ENCODE results near the gene OSBP2. TPM values are rescaled to one million over a fixed set of nuclear protein-coding genes. Genes with fewer than 3 reads are reported as not detected.

OSBP2 gene
- total RNA-seq, 1 experiment from 2014 or later = 7.1 TPM

DNA sequence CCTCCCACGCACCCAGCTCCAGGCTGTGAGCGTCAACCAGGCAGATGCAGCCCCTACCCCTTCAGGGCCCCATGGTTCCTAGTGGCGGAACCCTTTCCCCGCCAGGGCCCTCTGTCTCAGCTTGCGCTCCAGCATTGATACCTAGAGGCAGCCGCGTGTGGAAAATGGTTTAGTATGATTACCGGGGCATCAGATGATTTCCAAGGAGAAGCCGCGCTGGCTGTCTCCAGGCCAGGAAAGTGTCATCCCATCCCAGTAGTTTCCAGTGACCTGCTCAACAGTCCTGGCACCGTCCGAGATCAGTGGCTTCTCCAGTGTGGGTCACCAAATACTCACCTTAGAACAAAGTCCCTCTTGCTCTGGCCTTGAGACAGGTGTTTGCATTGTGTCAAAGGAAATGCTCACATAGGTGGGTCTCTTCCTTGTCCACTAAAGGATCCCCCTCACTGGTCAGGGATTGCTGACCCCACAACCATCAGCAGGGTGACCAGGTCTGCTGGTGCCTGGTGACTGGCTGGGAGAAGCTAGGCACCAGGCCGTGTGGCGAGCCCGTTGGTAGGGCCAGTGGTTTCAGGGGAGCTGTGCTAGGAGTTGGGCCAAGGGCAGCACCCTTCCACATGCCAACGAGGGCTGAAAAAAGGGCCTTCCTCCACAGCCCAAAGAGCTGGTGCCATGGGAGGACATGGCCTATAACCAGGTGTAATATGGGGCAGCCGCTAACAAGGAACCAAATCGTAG, 164.5 kb downstream of the OSBP2 start:
- Histone ChIP-seq H3K79me2 (ENCODE audit: low read depth) (no peaks in the 10 kb centered on the region), H3K9me3 (ENCODE audit: insufficient read depth, low read depth) (peaks cover 4% of the 10 kb centered on the region), H4K20me1 (ENCODE audit: insufficient read depth) (no peaks in the 10 kb centered on the region), H3K4me3 (no peak overlapping the region), H3K4me2 (no peak overlapping the region), H2AFZ (no peak overlapping the region), H3K9me2 (ENCODE audit: insufficient read depth) (no peaks in the 10 kb centered on the region), H3K4me1 (replicated peaks; ENCODE audit: insufficient read depth) (peaks cover 11% of the 10 kb centered on the region), H3K27ac (no peak overlapping the region), H3K36me3 (ENCODE audit: low read depth) (no peaks in the 10 kb centered on the region), H3F3A (ENCODE audit: insufficient read depth, low read depth) (no peaks in the 10 kb centered on the region), H3K27me3 (ENCODE audit: insufficient read depth, low read depth) (no peaks in the 10 kb centered on the region)
- BruUV-seq (replicated peaks) = no TSS peak
- no peak for TF ChIP-seq EZH2 (IDR thresholded peaks at IDR 0.05; ENCODE audit: low read depth)
- TF ChIP-seq, protein P1, sequence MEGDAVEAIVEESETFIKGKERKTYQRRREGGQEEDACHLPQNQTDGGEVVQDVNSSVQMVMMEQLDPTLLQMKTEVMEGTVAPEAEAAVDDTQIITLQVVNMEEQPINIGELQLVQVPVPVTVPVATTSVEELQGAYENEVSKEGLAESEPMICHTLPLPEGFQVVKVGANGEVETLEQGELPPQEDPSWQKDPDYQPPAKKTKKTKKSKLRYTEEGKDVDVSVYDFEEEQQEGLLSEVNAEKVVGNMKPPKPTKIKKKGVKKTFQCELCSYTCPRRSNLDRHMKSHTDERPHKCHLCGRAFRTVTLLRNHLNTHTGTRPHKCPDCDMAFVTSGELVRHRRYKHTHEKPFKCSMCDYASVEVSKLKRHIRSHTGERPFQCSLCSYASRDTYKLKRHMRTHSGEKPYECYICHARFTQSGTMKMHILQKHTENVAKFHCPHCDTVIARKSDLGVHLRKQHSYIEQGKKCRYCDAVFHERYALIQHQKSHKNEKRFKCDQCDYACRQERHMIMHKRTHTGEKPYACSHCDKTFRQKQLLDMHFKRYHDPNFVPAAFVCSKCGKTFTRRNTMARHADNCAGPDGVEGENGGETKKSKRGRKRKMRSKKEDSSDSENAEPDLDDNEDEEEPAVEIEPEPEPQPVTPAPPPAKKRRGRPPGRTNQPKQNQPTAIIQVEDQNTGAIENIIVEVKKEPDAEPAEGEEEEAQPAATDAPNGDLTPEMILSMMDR (conservative IDR thresholded peaks at IDR 0.05) = no peak
- DNase-seq = no peak
- intact Hi-C loops (cut with micrococcal nuclease; ENCODE audit: unreplicated experiment) = no loop called here
- ChIA-PET POLR2A (ENCODE audit: unreplicated experiment) (no interaction called here), CTCF (no interaction called here)

- no peaks in the 10 kb centered on the region for H3F3A ChIP-seq (ENCODE audit: insufficient read depth, low read depth)
- H3K4me1 ChIP-seq (replicated peaks; ENCODE audit: insufficient read depth) = peaks cover 11% of the 10 kb centered on the region
- no peak overlapping the region for H3K4me2 ChIP-seq
- intact Hi-C loops (cut with micrococcal nuclease; ENCODE audit: unreplicated experiment) = no loop called here
- H2AFZ ChIP-seq = no peak overlapping the region
- BruUV-seq (replicated peaks) = no TSS peak
- DNase-seq = no peak
- H3K27ac ChIP-seq = no peak overlapping the region
- CTCF ChIA-PET = no interaction called here
- POLR2A ChIA-PET (ENCODE audit: unreplicated experiment) = no interaction called here
- H4K20me1 ChIP-seq (ENCODE audit: insufficient read depth) = no peaks in the 10 kb centered on the region
- no peaks in the 10 kb centered on the region for H3K36me3 ChIP-seq (ENCODE audit: low read depth)
- no peak overlapping the region for H3K4me3 ChIP-seq
- peaks cover 1% of the 10 kb centered on the region for H3K9me3 ChIP-seq (ENCODE audit: insufficient read depth, low read depth)
- no peaks in the 10 kb centered on the region for H3K9me2 ChIP-seq (ENCODE audit: insufficient read depth)
- no peaks in the 10 kb centered on the region for H3K27me3 ChIP-seq (ENCODE audit: insufficient read depth, low read depth)
- TF ChIP-seq EZH2 (IDR thresholded peaks at IDR 0.05; ENCODE audit: low read depth) = no peak
- TF ChIP-seq, protein P1 (conservative IDR thresholded peaks at IDR 0.05) = no peak
- H3K79me2 ChIP-seq (ENCODE audit: low read depth) = no peaks in the 10 kb centered on the region
Measured at GRCh38 chr22:30859714-30860095, 165.0 kb downstream of the OSBP2 start.

- Histone ChIP-seq H3K4me3 (no peak overlapping the region), H3K79me2 (ENCODE audit: low read depth) (no peaks in the 10 kb centered on the region), H3K9me3 (ENCODE audit: insufficient read depth, low read depth) (no peaks in the 10 kb centered on the region), H3K36me3 (ENCODE audit: low read depth) (no peaks in the 10 kb centered on the region), H2AFZ (no peak overlapping the region), H3K27me3 (ENCODE audit: insufficient read depth, low read depth) (no peaks in the 10 kb centered on the region), H3K4me2 (no peak overlapping the region), H3K9me2 (ENCODE audit: insufficient read depth) (no peaks in the 10 kb centered on the region), H4K20me1 (ENCODE audit: insufficient read depth) (no peaks in the 10 kb centered on the region), H3K4me1 (replicated peaks; ENCODE audit: insufficient read depth) (peaks cover 11% of the 10 kb centered on the region), H3F3A (ENCODE audit: insufficient read depth, low read depth) (no peaks in the 10 kb centered on the region), H3K27ac (no peak overlapping the region)
- no TSS peak for BruUV-seq (replicated peaks)
- TF ChIP-seq EZH2 (IDR thresholded peaks at IDR 0.05; ENCODE audit: low read depth) = no peak
- TF ChIP-seq, protein P1 (conservative IDR thresholded peaks at IDR 0.05) = no peak
- CTCF ChIA-PET = no interaction called here
- POLR2A ChIA-PET (ENCODE audit: unreplicated experiment) = no interaction called here
- intact Hi-C loops (cut with micrococcal nuclease; ENCODE audit: unreplicated experiment) = no loop called here
- no peak for DNase-seq
Measured at GRCh38 chr22:30860176-30861105, 165.8 kb downstream of the OSBP2 start.

All from PC-9 (cell line).